GM12878 (cell line): Measurements from ENCODE around the gene FBXL15. TPM values are rescaled to one million over a fixed set of nuclear protein-coding genes. Genes with fewer than 3 reads are reported as not detected.

Experiments
- CUX1 ChIP-seq: IDR thresholded peaks from 2 replicates; pipeline ENCODE4 v1.6.1; 2012; ENCODE audit warnings: improper control_type of control experiment, low read depth, low read length; ENCODE audit not compliant: insufficient replicate concordance
- HSF1 ChIP-seq: fragments of 150-350 bp; IDR thresholded peaks from 2 replicates; pipeline ENCODE4 v1.6.1; 2014; ENCODE audit warnings: mild to moderate bottlenecking, low read depth, low read length
- KLF5 ChIP-seq: fragments of 450-650 bp; IDR thresholded peaks from 2 replicates; pipeline ENCODE4 v1.6.1; 2014; ENCODE audit warnings: mild to moderate bottlenecking; ENCODE audit not compliant: partially characterized antibody
- polyA plus RNA-seq, 11 experiments: library from polyadenylated mRNA; depleted of rRNA in 4 of 11; unstranded in 6 of 11; stranded (reverse) in 5 of 11; fragments of >200 nt; fragmentation: Nextera tagmentation in 4 of 11; fragmentation: Illumina TruSeq in 1 of 11; extraction: Ambion mirVana in 4 of 11; extraction: Trizol in 1 of 11; gene quantifications; 1 replicate in 1 of 11; 2 replicates in 10 of 11; pipeline versions ENCODE4 v1.2.1 to v1.2.3, GENCODE V29; 2011 to 2016; ENCODE audit warnings: inconsistent platforms in 2 of 11, missing spikeins in 2 of 11, low read depth in 1 of 11
- total RNA-seq, 4 experiments: library from RNA; depleted of rRNA in 3 of 4; stranded (reverse); fragments of >200 nt in 3 of 4; fragmentation: Illumina TruSeq in 1 of 4; extraction: Trizol in 1 of 4; gene quantifications; 2 replicates each; pipeline versions ENCODE4 v1.2.1 to v1.2.3, GENCODE V29; 2013 to 2021

The FBXL15 gene
- total and polyA plus RNA-seq, 10 of the 15 experiments (the other 5 are each of a cell fraction or from before 2014, with no cell fraction given) = 0.13 to 21.3 (median 7.9) TPM

- TF ChIP-seq CUX1 = no peak
- TF ChIP-seq KLF5 = no peak
- TF ChIP-seq HSF1 = no peak
These were observed 25.0 kb upstream of the FBXL15 start, which contains the start of gene NFKB2 (continued) for GRCh38 chr10:102395400-102396316.
